ENCODE data around the gene PRSS36. TPM values are rescaled to one million over a fixed set of nuclear protein-coding genes. Genes with fewer than 3 reads are reported as not detected.

PRSS36 gene
- total RNA-seq, 2 experiments from 2014 or later: 0.23 to 0.31 TPM

GRCh38 chr16:31094088-31094423, 55.8 kb downstream of the PRSS36 start:
- ChIA-PET CTCF (interaction anchor here (1.3 to 2.8 kb wide), 2 partner anchors 20 to 48 kb away, joined by 3 to 9 read pairs; partner anchors contain the start of genes ZNF646 and ZNF668), POLR2A (interaction anchor here (0.6 to 1.0 kb wide), 3 partner anchors 20 to 109 kb away, joined by 3 read pairs; partner anchors contain the start of genes FUS and HSD3B7)

- CTCF ChIA-PET: interaction anchor here (0.9 to 2.8 kb wide), 3 partner anchors 19 to 108 kb away, joined by 3 to 9 read pairs (median 3); partner anchors contain the start of genes HSD3B7, ZNF646 and ZNF668
- POLR2A ChIA-PET: interaction anchor here (0.6 kb wide), 1 partner anchor 32 kb away, joined by 3 read pairs; no protein-coding TSS in a partner anchor
Measured at GRCh38 chr16:31093132-31093703, 56.6 kb downstream of the PRSS36 start.

DNA sequence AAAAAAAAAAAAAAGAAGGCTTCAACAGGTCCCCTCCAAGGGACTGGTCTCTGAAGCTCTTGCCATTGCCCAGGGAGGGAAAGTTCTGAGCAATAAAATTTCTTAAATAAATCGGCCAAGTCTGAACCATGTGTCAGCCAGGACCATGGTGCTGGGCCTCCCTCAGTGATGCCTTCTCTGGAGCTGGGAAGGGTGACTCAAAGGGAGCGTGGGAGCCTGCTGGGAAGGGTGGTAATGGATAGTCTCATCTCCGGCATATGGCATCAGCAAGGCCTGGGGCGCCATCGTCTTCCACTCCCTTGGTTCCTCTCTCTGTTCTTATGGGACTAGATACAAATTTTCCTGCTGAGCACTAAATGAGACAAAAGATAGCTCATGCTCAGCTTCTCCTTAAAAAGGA, 57.5 kb downstream of the PRSS36 start:
- POLR2A ChIA-PET: interaction anchor here (0.6 kb wide), 2 partner anchors 19 to 133 kb away, joined by 3 to 5 read pairs; no protein-coding TSS in a partner anchor
- CTCF ChIA-PET: interaction anchor here (1.9 kb wide), 1 partner anchor 19 kb away, joined by 4 read pairs; the partner anchor contains the start of gene ZNF668

- POLR2A ChIA-PET: no interaction called here
- CTCF ChIA-PET: no interaction called here
Measured at GRCh38 chr16:31090540-31090939, 59.3 kb downstream of the PRSS36 start.

GRCh38 chr16:31089199-31089598, 60.7 kb downstream of the PRSS36 start:
- CTCF ChIA-PET: interaction anchor here (1.4 kb wide), 1 partner anchor 104 kb away, joined by 4 read pairs; the partner anchor contains the start of gene HSD3B7
- POLR2A ChIA-PET: no interaction called here

Other genes with a start within 250 kb of the PRSS36 start
- gene FBXL19, start 226.5 kb downstream of the PRSS36 start, total RNA-seq: 10 to 100 TPM; 29.9 to 30.1 TPM
- 1 to 10 TPM; 7.9 to 8.4 TPM for gene ORAI3, start 201.0 kb downstream of the PRSS36 start, total RNA-seq
- gene SETD1A, start 192.3 kb downstream of the PRSS36 start, total RNA-seq: 10 to 100 TPM; 26.9 to 27.3 TPM
- gene HSD3B7, start 164.9 kb downstream of the PRSS36 start, total RNA-seq: 1 to 10 TPM; 1.8 to 1.9 TPM
- gene STX1B, start 139.4 kb downstream of the PRSS36 start, total RNA-seq: under 1 TPM; 0.15 to 0.34 TPM
- 10 to 100 TPM; 40.0 to 41.2 TPM for gene STX4, start 116.5 kb downstream of the PRSS36 start, total RNA-seq
- gene ZNF668, start 75.8 kb downstream of the PRSS36 start, total RNA-seq: 10 to 100 TPM; 16.8 to 17.2 TPM
- 10 to 100 TPM; 19.8 to 20.3 TPM for gene ZNF646, start 75.6 kb downstream of the PRSS36 start, total RNA-seq
- gene PRSS53, start 61.1 kb downstream of the PRSS36 start, total RNA-seq: 1 to 10 TPM; 3.5 to 3.8 TPM
- gene VKORC1, start 55.3 kb downstream of the PRSS36 start, total RNA-seq: 10 to 100 TPM; 72.7 to 81.6 TPM
- gene BCKDK, start 41.7 kb downstream of the PRSS36 start, total RNA-seq: 10 to 100 TPM; 49.5 to 49.7 TPM
- 10 to 100 TPM; 53.1 to 54.8 TPM for gene KAT8, start 32.4 kb downstream of the PRSS36 start, total RNA-seq
- not detected for gene PRSS8, start 14.3 kb downstream of the PRSS36 start, total RNA-seq
- 100 to 1,000 TPM; 678 to 692 TPM for gene FUS, start 30.1 kb upstream of the PRSS36 start, total RNA-seq
- gene PYCARD, start 52.7 kb upstream of the PRSS36 start, total RNA-seq: 1 to 10 TPM; 5.2 to 6.9 TPM
- not detected for gene TRIM72, start 64.1 kb upstream of the PRSS36 start, total RNA-seq
- gene PYDC1, start 67.1 kb upstream of the PRSS36 start, total RNA-seq: not detected
- gene ITGAM, start 109.9 kb upstream of the PRSS36 start, total RNA-seq: under 1 TPM; 0.84 to 0.89 TPM
- 1 to 10 TPM; 4.3 to 5.3 TPM for gene ITGAX, start 205.1 kb upstream of the PRSS36 start, total RNA-seq
- not detected for gene ITGAD, start 243.3 kb upstream of the PRSS36 start, total RNA-seq

Measured in activated CD8-positive, alpha-beta memory T cell treated with anti-CD3 and anti-CD28 coated beads for 36 hours (primary cell).